ENCODE results near the gene ACAP2.

GRCh38 chr3:195385526-195385925 is 57.3 kb downstream of the ACAP2 start:
- TF ChIP-seq, protein P1, sequence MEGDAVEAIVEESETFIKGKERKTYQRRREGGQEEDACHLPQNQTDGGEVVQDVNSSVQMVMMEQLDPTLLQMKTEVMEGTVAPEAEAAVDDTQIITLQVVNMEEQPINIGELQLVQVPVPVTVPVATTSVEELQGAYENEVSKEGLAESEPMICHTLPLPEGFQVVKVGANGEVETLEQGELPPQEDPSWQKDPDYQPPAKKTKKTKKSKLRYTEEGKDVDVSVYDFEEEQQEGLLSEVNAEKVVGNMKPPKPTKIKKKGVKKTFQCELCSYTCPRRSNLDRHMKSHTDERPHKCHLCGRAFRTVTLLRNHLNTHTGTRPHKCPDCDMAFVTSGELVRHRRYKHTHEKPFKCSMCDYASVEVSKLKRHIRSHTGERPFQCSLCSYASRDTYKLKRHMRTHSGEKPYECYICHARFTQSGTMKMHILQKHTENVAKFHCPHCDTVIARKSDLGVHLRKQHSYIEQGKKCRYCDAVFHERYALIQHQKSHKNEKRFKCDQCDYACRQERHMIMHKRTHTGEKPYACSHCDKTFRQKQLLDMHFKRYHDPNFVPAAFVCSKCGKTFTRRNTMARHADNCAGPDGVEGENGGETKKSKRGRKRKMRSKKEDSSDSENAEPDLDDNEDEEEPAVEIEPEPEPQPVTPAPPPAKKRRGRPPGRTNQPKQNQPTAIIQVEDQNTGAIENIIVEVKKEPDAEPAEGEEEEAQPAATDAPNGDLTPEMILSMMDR (conservative IDR thresholded peaks at IDR 0.05), result no peak
- TF ChIP-seq ZFX (IDR thresholded peaks at IDR 0.05), result no peak
